Islet precursor cell (in vitro differentiated cells): Measurements from ENCODE around the gene ITPK1.

ENCODE experiments used
- DNase-seq: peaks from one replicate; pipeline ENCODE4 v3.0.0-alpha.2; 2018

ITPK1 gene

DNA sequence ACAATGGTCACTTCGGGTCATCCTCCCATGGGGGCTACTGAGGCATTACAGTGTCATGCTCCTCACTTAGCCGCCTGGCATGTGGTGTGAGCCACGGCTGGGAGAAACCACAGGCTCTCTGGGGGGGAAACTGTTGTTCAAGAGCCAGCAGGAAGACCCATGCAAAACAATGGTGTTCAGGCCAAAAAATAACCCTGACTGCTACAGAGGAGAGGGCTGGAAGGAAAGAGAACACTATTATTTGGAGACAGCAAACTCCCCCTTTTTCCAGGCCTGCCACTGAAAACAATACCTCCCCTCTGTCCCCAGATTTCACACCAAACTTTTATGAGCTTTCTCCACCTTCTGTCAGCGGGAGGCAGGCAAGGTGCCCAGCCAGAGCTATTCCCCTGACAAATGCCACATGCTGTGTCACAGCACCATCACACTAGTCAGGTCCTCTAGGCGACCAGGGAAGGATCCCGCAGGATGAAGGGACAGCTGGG is 109.1 kb downstream of the ITPK1 start:
- DNase-seq, result no peak

GRCh38 chr14:93005838-93006237 is 109.9 kb downstream of the ITPK1 start:
- no peak for DNase-seq

GRCh38 chr14:93005135-93005813 is 110.5 kb downstream of the ITPK1 start:
- DNase-seq, result no peak

DNA sequence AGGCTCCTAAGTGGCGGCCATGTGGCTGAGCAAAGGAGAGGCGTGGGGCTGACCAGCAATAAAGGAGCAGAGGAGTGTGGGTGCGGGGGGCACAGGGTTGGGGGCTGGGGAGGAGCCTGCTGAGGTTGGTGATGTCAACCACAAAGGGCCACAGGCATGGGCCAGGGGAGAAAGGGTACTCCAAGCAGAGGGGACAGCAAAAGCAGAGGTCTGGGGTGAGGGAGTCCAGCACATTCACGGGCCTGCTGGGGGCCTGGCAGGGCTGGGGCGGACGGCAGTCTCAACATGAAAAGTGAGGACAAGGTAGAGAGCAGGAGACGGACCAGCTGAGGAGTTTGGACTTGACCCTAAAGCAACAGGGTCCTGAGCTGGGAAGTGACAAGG is 111.0 kb downstream of the ITPK1 start:
- no peak for DNase-seq

DNA sequence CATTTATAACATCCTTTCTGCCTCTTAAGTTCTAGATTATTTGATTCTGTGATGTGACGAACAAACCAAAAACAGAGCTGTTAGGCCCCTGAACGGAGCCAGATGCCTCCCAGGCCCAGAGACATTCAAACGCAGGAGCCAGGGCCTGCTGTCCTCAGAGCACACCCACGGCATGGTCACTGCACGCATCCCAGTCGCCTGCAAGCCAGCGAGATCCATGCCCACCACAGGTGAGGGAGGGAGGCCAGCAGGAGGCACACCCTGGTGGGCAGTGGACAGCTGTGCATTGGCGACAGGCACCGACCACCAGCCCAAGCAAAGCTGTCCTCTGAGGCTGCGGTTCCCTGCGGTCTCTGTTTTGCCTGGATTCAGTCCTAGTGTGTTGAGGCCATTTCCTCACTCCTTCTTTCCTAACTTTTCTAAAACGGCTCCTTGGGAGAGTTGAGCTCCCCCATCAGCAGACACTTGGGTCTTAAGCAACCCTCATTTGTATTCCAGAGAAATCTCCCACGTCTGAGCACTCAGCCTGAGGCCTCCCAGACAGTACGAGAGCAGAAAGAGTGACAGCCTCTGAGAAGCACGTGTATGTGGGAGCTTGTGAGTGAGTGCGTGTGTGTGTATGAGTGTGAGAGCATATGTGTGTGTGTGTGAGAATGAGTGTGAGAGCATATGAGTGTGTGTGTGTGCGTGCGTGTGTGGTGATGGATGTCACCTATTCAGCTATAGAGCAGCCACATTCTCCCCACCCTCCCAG is 111.6 kb downstream of the ITPK1 start:
- DNase-seq, result no peak

- DNase-seq, result no peak
Observed at GRCh38 chr14:93002851-93003298, 112.8 kb downstream of the ITPK1 start.

DNA sequence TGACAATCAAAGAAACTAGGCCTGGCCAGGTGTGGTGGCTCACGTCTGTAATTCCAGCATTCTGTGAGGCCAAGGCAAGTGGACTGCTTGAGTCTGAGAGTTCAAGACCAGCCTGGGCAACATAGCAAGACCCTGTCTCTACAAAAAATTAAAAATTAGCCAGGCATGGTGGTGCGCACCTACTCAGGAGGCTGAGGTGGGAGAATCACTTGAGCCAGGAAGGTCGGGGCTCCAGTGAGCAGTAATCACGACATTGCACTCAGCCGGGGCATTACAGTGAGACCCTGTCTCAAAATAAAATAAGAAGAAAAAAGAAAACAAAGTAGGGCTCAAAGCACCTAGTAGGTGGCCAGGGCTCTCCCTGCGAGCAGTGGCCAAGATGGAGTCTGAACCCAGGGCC is 113.7 kb downstream of the ITPK1 start:
- no peak for DNase-seq

DNA sequence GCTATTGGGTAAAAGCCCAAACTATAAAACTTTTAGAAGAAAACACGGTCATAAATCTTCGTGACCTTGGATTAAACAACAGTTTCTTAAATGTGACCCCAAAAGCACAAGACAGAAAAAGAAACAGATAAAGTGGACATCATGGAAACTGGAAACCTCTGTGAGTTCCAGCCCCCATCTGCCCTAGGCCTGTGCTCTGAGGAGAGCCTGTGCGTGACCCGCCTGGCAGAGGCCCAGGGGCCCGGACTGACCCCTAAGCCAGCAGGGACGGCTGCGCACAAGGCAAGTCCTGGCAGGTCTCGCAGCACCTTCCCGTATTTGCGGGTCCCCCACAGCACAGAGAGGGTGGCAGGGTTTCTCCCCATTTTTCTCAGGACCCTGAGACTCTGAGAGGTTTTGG is 116.8 kb downstream of the ITPK1 start:
- DNase-seq, result no peak

- no peak for DNase-seq
Observed at GRCh38 chr14:92997343-92998061, 118.2 kb downstream of the ITPK1 start.

DNA sequence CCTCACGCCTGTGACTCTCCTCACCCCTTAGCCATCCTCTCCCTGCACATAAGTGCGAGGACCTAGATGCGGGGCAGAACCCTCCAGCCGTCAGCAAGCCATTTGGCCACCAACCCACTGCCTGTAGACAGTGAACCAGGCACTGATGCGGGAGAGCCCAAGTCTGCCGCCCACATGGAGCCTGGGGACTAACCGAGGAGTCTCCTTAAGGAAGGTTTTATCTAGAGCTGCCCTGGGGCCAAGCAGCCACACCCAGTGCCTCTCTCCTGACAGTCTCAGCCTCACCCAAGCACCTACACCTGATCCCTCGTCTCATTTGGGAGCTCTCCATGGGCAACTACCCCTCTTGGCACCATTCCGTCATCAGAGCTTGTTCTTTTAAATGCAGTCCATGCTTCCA is 120.1 kb downstream of the ITPK1 start:
- no peak for DNase-seq

GRCh38 chr14:92994942-92995341 is 120.8 kb downstream of the ITPK1 start:
- no peak for DNase-seq

DNA sequence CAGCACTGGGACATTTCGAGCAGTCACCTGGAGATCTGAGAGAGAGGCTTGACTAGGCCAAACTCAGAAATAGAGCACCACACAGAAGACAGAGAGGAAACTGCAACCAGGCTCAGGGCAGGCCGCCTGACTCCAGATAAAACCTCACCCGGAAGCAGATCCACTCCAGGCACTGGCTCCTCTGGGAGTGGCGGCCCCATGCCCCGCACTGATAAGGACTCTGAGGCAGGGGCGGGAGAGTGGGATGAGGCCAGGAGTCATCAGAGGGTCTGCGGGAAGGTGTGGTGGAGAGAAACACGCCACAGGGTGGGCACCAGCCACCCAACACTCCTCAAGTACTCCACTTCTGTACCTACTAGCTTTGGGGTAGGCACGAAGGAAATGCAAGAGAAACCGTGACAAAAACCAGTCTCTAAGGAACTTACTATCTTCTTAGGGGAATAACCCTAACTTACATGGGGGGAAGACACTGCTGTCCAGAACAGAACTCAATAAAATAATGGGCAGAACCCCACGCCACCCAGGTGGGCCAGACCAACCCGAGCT is 121.5 kb downstream of the ITPK1 start:
- no peak for DNase-seq

- no peak for DNase-seq
Observed at GRCh38 chr14:92993302-92993701, 122.4 kb downstream of the ITPK1 start.

GRCh38 chr14:92991536-92991935 is 124.2 kb downstream of the ITPK1 start:
- no peak for DNase-seq

- peak; percentile 90 for DNase-seq
Observed at GRCh38 chr14:92990456-92991430, 125.0 kb downstream of the ITPK1 start.

- DNase-seq, result no peak
Observed at GRCh38 chr14:92988786-92989755, 126.7 kb downstream of the ITPK1 start.

DNA sequence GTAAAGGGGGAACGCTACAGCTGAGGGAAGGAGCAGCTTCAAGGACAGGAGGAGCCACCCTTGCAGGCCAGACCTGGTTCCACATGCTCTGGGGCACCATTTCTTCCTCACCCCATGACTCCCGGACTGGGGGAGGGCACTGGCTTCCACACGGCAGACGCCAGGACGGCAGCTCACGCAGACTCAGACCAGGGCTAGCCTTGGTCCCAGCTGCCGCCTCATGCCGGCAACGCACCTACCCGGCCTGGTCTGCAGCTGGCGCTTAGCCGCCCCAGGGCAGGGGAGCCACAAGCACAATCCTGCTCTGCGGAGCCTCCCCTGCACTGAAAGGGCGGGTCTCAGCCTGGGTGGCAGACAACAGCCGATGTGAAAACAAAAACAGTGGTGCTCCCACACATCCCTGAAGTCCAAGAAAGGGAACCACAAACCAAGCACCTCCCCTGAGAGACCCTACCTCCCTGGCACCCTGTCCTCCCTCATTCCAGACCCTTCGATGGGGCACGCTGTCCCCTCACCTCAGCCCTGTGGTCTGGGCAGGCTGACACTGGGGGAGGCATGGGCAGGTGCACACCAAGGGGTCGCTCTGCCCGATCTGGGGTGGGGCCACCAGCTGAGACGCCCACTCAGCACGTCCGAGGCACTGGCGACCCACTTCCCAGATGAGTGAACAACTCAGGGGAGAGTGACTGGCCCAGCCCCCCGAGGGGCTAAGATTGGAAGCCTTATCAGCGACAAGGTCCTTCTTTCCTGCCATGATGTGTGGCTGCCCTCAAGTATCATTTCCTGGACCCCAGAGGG is 127.8 kb downstream of the ITPK1 start:
- DNase-seq, result no peak

GRCh38 chr14:92987148-92987570 is 128.6 kb downstream of the ITPK1 start:
- DNase-seq, result no peak

DNA sequence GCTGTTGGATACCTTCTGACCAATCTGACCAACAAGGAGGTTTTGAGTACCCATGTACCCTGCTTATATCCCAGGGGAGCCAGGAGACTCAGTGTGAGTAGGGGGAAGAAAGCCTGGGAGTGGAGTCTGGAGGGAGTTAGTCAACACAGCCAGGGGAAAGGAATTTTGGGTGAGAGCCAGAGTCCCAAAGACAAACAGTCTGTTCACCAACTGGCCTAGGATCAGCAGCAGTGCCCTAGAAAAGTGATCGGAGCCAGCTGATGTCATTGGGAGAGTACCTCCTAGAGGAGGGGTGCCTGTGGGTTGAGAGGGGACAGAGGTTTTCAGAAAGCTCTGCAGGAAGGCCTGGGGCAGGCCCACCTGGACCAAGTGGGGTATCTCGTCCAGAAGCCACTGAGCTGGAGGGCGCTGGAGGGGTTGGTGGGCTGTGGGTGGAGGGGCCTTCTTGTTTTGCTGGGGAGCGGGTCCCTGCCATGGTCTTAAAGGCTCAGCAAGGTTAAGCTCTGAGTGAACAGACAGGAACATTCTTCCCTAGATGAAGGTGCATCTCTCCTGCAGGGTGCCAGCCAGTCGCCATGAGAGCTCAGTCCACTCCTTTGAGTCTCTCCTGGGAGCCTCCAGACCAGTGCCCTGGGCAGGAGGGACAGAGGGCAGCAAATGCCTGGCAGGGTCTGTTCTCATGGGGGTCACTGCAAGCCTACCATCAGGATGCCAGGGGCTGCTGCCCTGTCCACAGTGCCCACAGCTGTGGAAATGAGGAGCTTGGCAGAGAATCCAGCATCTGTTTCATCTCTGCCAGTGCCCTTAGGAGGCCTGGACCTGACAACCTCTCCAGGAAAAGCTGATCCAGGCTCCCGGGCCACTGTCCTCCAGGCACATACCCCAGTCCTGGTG is 129.2 kb downstream of the ITPK1 start:
- no peak for DNase-seq
